ENCODE results near the gene ADAM12.

- no peak for TF ChIP-seq CTCF (IDR thresholded peaks at IDR 0.05; ENCODE audit: low read depth, low read length)
- TF ChIP-seq EZH2phosphoT487 (IDR thresholded peaks at IDR 0.05; ENCODE audit: low read depth) = no peak
Observed at GRCh38 chr10:126122881-126123280, 265.4 kb downstream of the ADAM12 start.

Data from OCI-LY3 (cell line).